Choroid plexus epithelial cell (primary cell): Measurements from ENCODE around the gene GAN.

Experiments
- DNase-seq: peaks from one replicate; pipeline ENCODE4 v3.0.0-alpha.2; 2010; ENCODE audit warnings: low read depth
- H3K4me3 ChIP-seq: 2 replicates; pipeline ENCODE4 v1.5.1; 2011; ENCODE audit warnings: low read depth, mild to moderate bottlenecking, control low read depth, low read length, moderate library complexity
- TF ChIP-seq, protein P1 (sequence below): conservative IDR thresholded peaks from 2 replicates; pipeline ENCODE4 v1.5.1; 2011; ENCODE audit warnings: low read depth, mild to moderate bottlenecking, control low read depth, inconsistent platforms, low read length, moderate library complexity

The GAN gene

DNA sequence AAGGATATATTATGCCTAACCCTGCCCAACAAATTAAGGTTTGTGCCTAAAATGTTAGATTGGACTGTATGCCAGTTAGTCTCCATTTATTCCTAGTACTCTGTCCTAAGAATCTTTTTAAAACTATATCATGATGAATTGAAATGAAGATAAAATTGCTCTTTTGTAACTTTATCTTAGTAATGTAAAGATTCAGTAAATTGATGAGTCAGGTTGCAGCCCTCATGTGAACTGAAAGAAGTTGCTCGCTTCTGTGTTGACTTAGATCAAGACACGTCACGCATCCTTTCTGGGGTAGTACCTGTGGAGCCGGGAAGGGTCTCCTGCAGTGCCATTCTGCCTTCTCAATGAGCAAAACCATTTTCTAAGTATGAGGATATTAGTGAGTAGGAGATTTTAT lies 63.3 kb downstream of the GAN start:
- H3K4me3 ChIP-seq, result no peak overlapping the region
- no peak for DNase-seq
- TF ChIP-seq, protein P1, sequence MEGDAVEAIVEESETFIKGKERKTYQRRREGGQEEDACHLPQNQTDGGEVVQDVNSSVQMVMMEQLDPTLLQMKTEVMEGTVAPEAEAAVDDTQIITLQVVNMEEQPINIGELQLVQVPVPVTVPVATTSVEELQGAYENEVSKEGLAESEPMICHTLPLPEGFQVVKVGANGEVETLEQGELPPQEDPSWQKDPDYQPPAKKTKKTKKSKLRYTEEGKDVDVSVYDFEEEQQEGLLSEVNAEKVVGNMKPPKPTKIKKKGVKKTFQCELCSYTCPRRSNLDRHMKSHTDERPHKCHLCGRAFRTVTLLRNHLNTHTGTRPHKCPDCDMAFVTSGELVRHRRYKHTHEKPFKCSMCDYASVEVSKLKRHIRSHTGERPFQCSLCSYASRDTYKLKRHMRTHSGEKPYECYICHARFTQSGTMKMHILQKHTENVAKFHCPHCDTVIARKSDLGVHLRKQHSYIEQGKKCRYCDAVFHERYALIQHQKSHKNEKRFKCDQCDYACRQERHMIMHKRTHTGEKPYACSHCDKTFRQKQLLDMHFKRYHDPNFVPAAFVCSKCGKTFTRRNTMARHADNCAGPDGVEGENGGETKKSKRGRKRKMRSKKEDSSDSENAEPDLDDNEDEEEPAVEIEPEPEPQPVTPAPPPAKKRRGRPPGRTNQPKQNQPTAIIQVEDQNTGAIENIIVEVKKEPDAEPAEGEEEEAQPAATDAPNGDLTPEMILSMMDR, result no peak

DNA sequence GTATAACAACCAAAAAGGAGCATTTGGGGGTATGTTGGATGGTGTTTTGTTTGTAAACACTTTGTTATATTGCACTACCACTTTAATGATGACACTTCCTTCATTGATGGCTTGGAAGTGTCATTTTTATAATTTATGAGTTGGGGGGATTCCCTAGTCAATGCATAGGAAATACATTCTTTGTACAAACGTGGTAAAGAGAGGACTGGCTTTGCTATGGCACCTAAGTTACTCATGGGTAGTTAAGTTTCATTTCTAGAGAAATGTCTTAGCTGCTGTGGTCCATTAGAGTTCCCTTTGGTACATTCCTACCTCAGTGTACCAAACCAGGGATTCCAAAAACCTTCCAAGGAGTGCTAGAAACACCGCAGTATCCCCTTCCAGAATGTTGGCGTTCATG lies 66.2 kb downstream of the GAN start:
- no peak overlapping the region for H3K4me3 ChIP-seq
- TF ChIP-seq, protein P1, result no peak
- no peak for DNase-seq

DNA sequence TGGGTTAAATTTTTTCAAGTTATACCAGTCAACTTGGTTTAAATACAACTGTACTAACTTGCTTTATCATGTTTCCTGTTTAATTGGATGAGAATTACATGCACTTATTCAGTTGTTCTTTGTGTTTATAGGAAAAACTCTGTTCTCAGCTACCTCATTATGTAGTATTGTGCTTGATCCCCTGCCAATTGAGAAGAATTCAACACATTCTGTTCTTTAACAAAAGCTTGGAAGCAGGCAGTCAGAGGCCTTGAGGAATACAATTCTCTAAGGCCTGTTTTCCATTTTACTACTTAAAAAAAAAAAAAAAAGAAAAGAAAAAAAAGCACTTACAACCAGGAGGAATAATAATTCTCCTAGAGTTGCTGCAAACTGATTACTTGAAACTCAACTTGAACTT lies 69.2 kb downstream of the GAN start:
- no peak overlapping the region for H3K4me3 ChIP-seq
- TF ChIP-seq, protein P1, result no peak
- DNase-seq, result peak; percentile 71

DNA sequence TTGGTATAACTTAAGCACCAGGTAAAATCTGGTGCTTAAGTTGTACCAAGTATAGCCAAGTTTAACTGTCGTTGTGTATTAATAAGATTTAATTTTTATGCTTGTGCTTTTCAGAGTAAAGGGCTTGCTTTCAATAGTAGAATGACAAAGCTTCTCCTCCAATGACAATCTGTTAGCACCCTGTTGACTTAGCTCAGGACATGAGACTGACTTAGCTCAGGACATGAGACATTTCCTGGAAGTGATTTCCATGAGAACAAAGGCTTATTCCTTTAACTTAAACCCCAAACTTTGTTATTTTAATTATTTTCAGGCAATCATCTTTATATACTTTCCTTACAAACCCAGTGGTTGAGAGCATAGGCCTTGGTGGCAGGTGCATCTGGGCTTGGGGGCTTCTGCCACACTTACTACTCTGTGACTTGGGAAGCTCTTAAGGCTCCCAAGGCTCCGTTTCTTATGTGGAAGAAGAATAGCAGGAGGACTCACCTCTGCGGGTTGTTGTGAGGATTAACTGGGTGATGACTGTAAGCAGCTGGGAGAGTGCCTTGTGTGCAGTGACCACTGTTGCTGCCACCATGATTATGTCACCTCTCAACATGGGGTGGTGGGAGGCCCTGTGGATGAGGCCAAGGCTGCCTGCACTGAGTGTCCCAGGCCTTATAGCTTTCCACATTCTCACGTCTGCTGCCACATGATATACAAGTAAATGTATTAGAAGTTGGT lies 70.4 kb downstream of the GAN start:
- DNase-seq, result no peak

DNA sequence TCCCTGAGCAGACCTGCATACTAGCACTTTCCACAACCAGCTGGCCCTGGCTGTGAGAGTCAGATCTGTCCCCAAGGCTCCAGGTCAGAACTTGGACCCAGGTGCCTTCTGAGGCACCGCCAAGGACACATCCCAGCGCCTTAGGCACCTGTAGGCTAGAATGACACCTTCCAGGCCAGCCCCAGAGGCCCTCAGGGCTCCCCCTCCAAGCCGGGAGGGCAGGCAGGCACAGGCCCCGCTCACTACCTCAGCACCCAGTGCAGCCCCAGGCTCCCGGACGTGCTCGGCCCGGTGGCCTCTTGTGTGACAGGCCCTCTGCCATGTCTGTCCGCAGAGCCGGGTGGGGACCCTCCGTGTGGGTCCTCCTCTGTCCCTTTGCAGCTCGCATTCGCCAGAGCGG lies 73.6 kb downstream of the GAN start:
- TF ChIP-seq, protein P1, result no peak
- no peak overlapping the region for H3K4me3 ChIP-seq
- no peak for DNase-seq

More for the DNA sequence above, 70.4 kb downstream of the GAN start:
- TF ChIP-seq, protein P1, result no peak
- H3K4me3 ChIP-seq, result no peak overlapping the region

DNA sequence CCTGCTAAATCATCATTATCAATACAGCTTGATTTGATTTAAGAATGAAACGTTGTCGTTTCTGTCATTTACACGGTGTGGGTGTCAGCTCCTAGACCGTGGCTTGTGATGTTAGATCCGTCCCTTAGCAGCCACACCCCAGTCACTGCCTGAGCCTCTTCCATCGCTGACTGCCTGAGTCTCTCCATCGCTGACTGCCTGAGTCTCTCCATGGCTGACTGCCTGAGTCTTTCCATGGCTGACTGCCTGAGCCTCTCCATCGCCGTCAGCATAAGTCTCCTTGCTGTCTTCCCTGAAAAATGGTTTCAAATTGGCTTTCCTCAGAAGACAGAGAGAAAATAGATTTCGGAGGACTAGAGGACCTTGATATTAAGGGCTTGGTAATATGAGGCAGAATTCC lies 76.1 kb downstream of the GAN start:
- TF ChIP-seq, protein P1, result no peak
- no peak for DNase-seq
- no peak overlapping the region for H3K4me3 ChIP-seq

DNA sequence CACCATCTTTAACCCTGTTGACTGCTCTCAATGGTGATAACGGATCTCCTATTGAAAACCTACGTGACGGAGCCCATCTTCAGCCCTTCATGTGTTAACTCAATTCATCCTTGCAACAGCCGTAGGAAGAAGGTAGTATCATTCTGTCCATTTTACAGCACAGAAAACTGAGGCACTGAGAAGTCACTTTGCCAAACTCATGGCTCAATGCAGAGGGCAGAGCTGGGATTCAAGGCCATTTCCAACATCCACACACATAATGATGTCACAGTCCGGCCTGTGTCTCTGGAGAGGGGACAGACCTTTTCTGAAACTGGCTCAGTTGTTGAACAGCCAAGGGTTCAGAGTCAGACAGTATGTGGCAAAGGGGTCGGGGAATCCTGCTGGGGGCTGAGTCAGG lies 77.2 kb downstream of the GAN start:
- H3K4me3 ChIP-seq, result no peak overlapping the region
- DNase-seq, result no peak
- TF ChIP-seq, protein P1, result no peak
